NCI-H460 (cell line): Measurements from ENCODE around the gene CNTN4. TPM values are rescaled to one million over a fixed set of nuclear protein-coding genes. Genes with fewer than 3 reads are reported as not detected.
"Not testable (repeated sequence)": the region's sequence is repeated elsewhere in the genome, so short reads cannot be mapped to it uniquely, and the experiment has no call there.

ENCODE experiments used
- DNase-seq: peaks from one replicate; pipeline ENCODE4 v3.0.0-alpha.2; 2016; ENCODE audit warnings: low read depth; ENCODE audit errors: extremely low read depth
- total RNA-seq: library from RNA; depleted of rRNA; stranded (reverse); fragments of >200 nt; shearing (Covaris generic); gene quantifications from 2 replicates; pipeline ENCODE4 v1.2.3, GENCODE V29; 2014

The CNTN4 gene
- total RNA-seq, 1 experiment from 2014 or later = 1.6 TPM

- no peak for DNase-seq
Observed at GRCh38 chr3:2937055-2937454, 838.4 kb downstream of the CNTN4 start.

GRCh38 chr3:2937592-2937991, 838.9 kb downstream of the CNTN4 start:
- DNase-seq = no peak

- DNase-seq = no peak
Observed at GRCh38 chr3:2938711-2939110, 840.0 kb downstream of the CNTN4 start.

- DNase-seq = no peak
Observed at GRCh38 chr3:2940062-2940461, 841.4 kb downstream of the CNTN4 start.

- DNase-seq = no peak
Observed at GRCh38 chr3:2944628-2945027, 846.0 kb downstream of the CNTN4 start.

- DNase-seq = no peak
Observed at GRCh38 chr3:2945121-2945520, 846.5 kb downstream of the CNTN4 start.

- no peak for DNase-seq
Observed at GRCh38 chr3:2947536-2947935, 848.9 kb downstream of the CNTN4 start.

GRCh38 chr3:2948882-2949281, 850.2 kb downstream of the CNTN4 start:
- DNase-seq = no peak

GRCh38 chr3:2950159-2950558, 851.5 kb downstream of the CNTN4 start:
- no peak for DNase-seq

- no peak for DNase-seq
Observed at GRCh38 chr3:2957115-2957514, 858.4 kb downstream of the CNTN4 start.

GRCh38 chr3:2958551-2958950, 859.9 kb downstream of the CNTN4 start:
- no peak for DNase-seq

- no peak for DNase-seq
Observed at GRCh38 chr3:2961576-2961975, 862.9 kb downstream of the CNTN4 start.

- no peak for DNase-seq
Observed at GRCh38 chr3:2967871-2968270, 869.2 kb downstream of the CNTN4 start.

GRCh38 chr3:2968475-2968874, 869.8 kb downstream of the CNTN4 start:
- no peak for DNase-seq

GRCh38 chr3:2976212-2976611, 877.5 kb downstream of the CNTN4 start:
- DNase-seq = no peak

GRCh38 chr3:2976796-2977195, 878.1 kb downstream of the CNTN4 start:
- DNase-seq = no peak

- no peak for DNase-seq
Observed at GRCh38 chr3:2978977-2979732, 880.5 kb downstream of the CNTN4 start.

- DNase-seq = no peak
Observed at GRCh38 chr3:2984005-2984830, 885.6 kb downstream of the CNTN4 start.

GRCh38 chr3:2984831-2985220, 886.2 kb downstream of the CNTN4 start:
- no peak for DNase-seq

GRCh38 chr3:2985479-2985878, 886.8 kb downstream of the CNTN4 start:
- no peak for DNase-seq

- DNase-seq = no peak
Observed at GRCh38 chr3:2992534-2992933, 893.9 kb downstream of the CNTN4 start.

- not testable (repeated sequence) for DNase-seq
Observed at GRCh38 chr3:2993130-2993529, 894.5 kb downstream of the CNTN4 start.
